ENCODE measurements around the gene PEBP1.

The PEBP1 gene

GRCh38 chr12:118193958-118194357 is 58.0 kb downstream of the PEBP1 start:
- no peak for DNase-seq
